H9 (cell line): ENCODE measurements around the gene NHLH1. TPM values are rescaled to one million over a fixed set of nuclear protein-coding genes. Genes with fewer than 3 reads are reported as not detected.
A peak's percentile ranks its signal among the peaks of the same experiment; 100 is the strongest.

Experiments
- DNase-seq: peaks from one replicate; pipeline ENCODE4 v3.0.0-alpha.2; 2017
- H2AFZ ChIP-seq: one replicate; pipeline ENCODE4 v1.6.1; 2013; ENCODE audit warnings: mild to moderate bottlenecking, low read length, control low read depth, moderate library complexity
- H2AK5ac ChIP-seq: 2 replicates; pipeline ENCODE4 v1.6.1; 2013; ENCODE audit warnings: low read length, control low read depth, mixed read lengths; ENCODE audit not compliant: insufficient read length
- H2BK120ac ChIP-seq: one replicate; pipeline ENCODE4 v1.6.1; 2013; ENCODE audit warnings: low read depth, mild to moderate bottlenecking, low read length, control low read depth, inconsistent platforms; ENCODE audit not compliant: poor library complexity, severe bottlenecking
- H2BK12ac ChIP-seq: 2 replicates; pipeline ENCODE4 v1.6.1; 2013; ENCODE audit warnings: low read length, control low read depth, mixed read lengths, low read depth; ENCODE audit not compliant: insufficient read length
- H2BK15ac ChIP-seq: 2 replicates; pipeline ENCODE4 v1.6.1; 2013; ENCODE audit warnings: low read depth, low read length, control low read depth
- H2BK20ac ChIP-seq: one replicate; pipeline ENCODE4 v1.6.1; 2013; ENCODE audit warnings: low read depth, mild to moderate bottlenecking, low read length, control low read depth, inconsistent platforms; ENCODE audit not compliant: poor library complexity, severe bottlenecking
- H2BK5ac ChIP-seq: 2 replicates; pipeline ENCODE4 v1.6.1; 2013; ENCODE audit warnings: low read length, control low read depth, mixed read lengths; ENCODE audit not compliant: insufficient read length
- H3K14ac ChIP-seq: 2 replicates; pipeline ENCODE4 v1.6.1; 2013; ENCODE audit warnings: low read length, control low read depth; ENCODE audit not compliant: insufficient read depth
- H3K18ac ChIP-seq: 2 replicates; pipeline ENCODE4 v1.6.1; 2013; ENCODE audit warnings: low read depth, mild to moderate bottlenecking, mixed read lengths, low read length, control low read depth; ENCODE audit not compliant: insufficient read length
- H3K23ac ChIP-seq: 2 replicates; pipeline ENCODE4 v1.6.1; 2013; ENCODE audit warnings: low read length, control low read depth, mixed read lengths, low read depth; ENCODE audit not compliant: insufficient read length
- H3K23me2 ChIP-seq: 2 replicates; pipeline ENCODE4 v1.6.1; 2013; ENCODE audit warnings: low read depth, mild to moderate bottlenecking, mixed read lengths, low read length, control low read depth; ENCODE audit not compliant: insufficient read length, poor library complexity, severe bottlenecking
- H3K27ac ChIP-seq: 2 replicates; pipeline ENCODE4 v1.5.1; 2013; ENCODE audit warnings: low read length, control low read depth, mixed read lengths, low read depth; ENCODE audit not compliant: insufficient read length
- H3K27me3 ChIP-seq: 2 replicates; pipeline ENCODE4 v1.6.1; 2013; ENCODE audit warnings: low read length, control low read depth, inconsistent platforms; ENCODE audit not compliant: insufficient read depth
- H3K4ac ChIP-seq: 2 replicates; pipeline ENCODE4 v1.6.1; 2013; ENCODE audit warnings: low read depth, mild to moderate bottlenecking, control low read depth, inconsistent platforms, low read length, moderate library complexity
- H3K4me1 ChIP-seq: 2 replicates; pipeline ENCODE4 v1.6.1; 2013; ENCODE audit warnings: low read length, control low read depth, inconsistent platforms; ENCODE audit not compliant: insufficient read depth
- H3K4me2 ChIP-seq: 2 replicates; pipeline ENCODE4 v1.6.1; 2013; ENCODE audit warnings: low read length, control low read depth, mixed read lengths; ENCODE audit not compliant: insufficient read length, insufficient read depth
- H3K56ac ChIP-seq: 2 replicates; pipeline ENCODE4 v1.6.1; 2013; ENCODE audit warnings: low read depth, mild to moderate bottlenecking, mixed read lengths, low read length, control low read depth; ENCODE audit not compliant: insufficient read length
- H3K79me1 ChIP-seq: 2 replicates; pipeline ENCODE4 v1.6.1; 2013; ENCODE audit warnings: low read depth, mild to moderate bottlenecking, moderate library complexity, low read length, control low read depth, inconsistent platforms; ENCODE audit not compliant: insufficient read depth, poor library complexity, severe bottlenecking
- H3K79me2 ChIP-seq: 2 replicates; pipeline ENCODE4 v1.6.1; 2013; ENCODE audit warnings: low read length, control low read depth, inconsistent platforms; ENCODE audit not compliant: insufficient read depth
- H3K9ac ChIP-seq: 2 replicates; pipeline ENCODE4 v1.6.1; 2013; ENCODE audit warnings: low read length, control low read depth, mixed read lengths; ENCODE audit not compliant: insufficient read length; ENCODE audit errors: extremely low read depth
- H3K9me3 ChIP-seq: one replicate; pipeline ENCODE4 v1.6.1; 2013; ENCODE audit warnings: low read depth, low read length, inconsistent platforms; ENCODE audit not compliant: control insufficient read depth
- H3T11ph ChIP-seq: one replicate; pipeline ENCODE4 v1.6.1; 2013; ENCODE audit warnings: mild to moderate bottlenecking, low read length, control low read depth, inconsistent platforms
- H4K20me1 ChIP-seq: one replicate; pipeline ENCODE4 v1.6.1; 2013; ENCODE audit not compliant: control insufficient read depth, insufficient read length, insufficient read depth
- H4K5ac ChIP-seq: 2 replicates; pipeline ENCODE4 v1.6.1; 2013; ENCODE audit warnings: low read depth, mild to moderate bottlenecking, mixed read lengths, low read length, control low read depth; ENCODE audit not compliant: insufficient read length
- H4K8ac ChIP-seq: replicated peaks from 2 replicates; pipeline ENCODE4 v1.6.1; 2013; ENCODE audit warnings: low read length, control low read depth, mixed read lengths, low read depth; ENCODE audit not compliant: insufficient read length
- H4K91ac ChIP-seq: 2 replicates; pipeline ENCODE4 v1.6.1; 2013; ENCODE audit warnings: low read depth, mild to moderate bottlenecking, moderate library complexity, mixed read lengths, low read length, control low read depth; ENCODE audit not compliant: insufficient read length
- H3K27ac Mint-ChIP-seq, 3 experiments: 2 replicates in 2 of 3; 3 replicates in 1 of 3; pipeline ENCODE4 v1.8.0; 2020 to 2021; ENCODE audit warnings: mixed read lengths in 3 of 3, mild to moderate bottlenecking in 1 of 3, moderate library complexity in 1 of 3
- H3K27me3 Mint-ChIP-seq: 2 replicates; pipeline ENCODE4 v1.8.0; 2021; ENCODE audit warnings: low read depth, mild to moderate bottlenecking, moderate library complexity, mixed read lengths
- H3K36me3 Mint-ChIP-seq, 3 experiments: 2 replicates in 2 of 3; 3 replicates in 1 of 3; pipeline ENCODE4 v1.8.0; 2020 to 2021; ENCODE audit warnings: low read depth in 3 of 3, mixed read lengths in 3 of 3; ENCODE audit not compliant: insufficient read depth in 1 of 3
- H3K4me1 Mint-ChIP-seq, 2 experiments: 2 replicates each; pipeline ENCODE4 v1.8.0; 2020; ENCODE audit warnings: mixed read lengths in 2 of 2
- H3K4me3 Mint-ChIP-seq, 2 experiments: 2 replicates in 1 of 2; 3 replicates in 1 of 2; pipeline ENCODE4 v1.8.0; 2020 to 2021; ENCODE audit warnings: mild to moderate bottlenecking in 2 of 2, mixed read lengths in 2 of 2, moderate library complexity in 1 of 2
- H3K9me3 Mint-ChIP-seq, 2 experiments: 2 replicates in 1 of 2; 3 replicates in 1 of 2; pipeline ENCODE4 v1.8.0; 2020; ENCODE audit warnings: mild to moderate bottlenecking in 2 of 2, mixed read lengths in 2 of 2, moderate library complexity in 1 of 2
- WGBS: extraction: QIAGEN DNeasy Blood & Tissue Kit; methylation state at CpG from one replicate; pipeline ENCODE4 v1.1.7; 2013; ENCODE audit warnings: missing lambda C conversion rate, low lambda C conversion rate, mixed read lengths; ENCODE audit not compliant: insufficient read length; ENCODE audit errors: extremely low coverage; 5-methylcytosine and 5-hydroxymethylcytosine counted together
- total RNA-seq: library from RNA; stranded (reverse); gene quantifications from 2 replicates; pipeline ENCODE4 v1.2.1, GENCODE V29; 2021
- TF ChIP-seq, protein P1 (sequence below): fragments of 200-600 bp; sonication (generic); conservative IDR thresholded peaks from 3 replicates; pipeline ENCODE4 v1.8.0; 2021; ENCODE audit warnings: antibody characterized with exemption, mild to moderate bottlenecking

NHLH1 gene
- total RNA-seq, 1 experiment from 2014 or later, result 1.5 TPM

- no peak overlapping the region for H4K8ac ChIP-seq
- Mint-ChIP-seq H3K4me1 (peaks cover 33 to 46% of the 10 kb centered on the region in 2 experiments), H3K27ac (peak overlapping the region; percentile 76 to 95 (median 87); a peak in 5 of 7 replicates), H3K27me3 (no peaks in the 10 kb centered on the region), H3K4me3 (no peak overlapping the region), H3K36me3 (peaks cover 8 to 40% (median 34%) of the 10 kb centered on the region in 3 experiments; a peak in 6 of 7 replicates), H3K9me3 (no peaks in the 10 kb centered on the region)
- no peak overlapping the region for H3K9ac ChIP-seq
- H2BK12ac ChIP-seq, result no peak overlapping the region
- no peak overlapping the region for H3T11ph ChIP-seq
- no peaks in the 10 kb centered on the region for H4K20me1 ChIP-seq
- H2BK15ac ChIP-seq, result no peak overlapping the region
- no peak overlapping the region for H2AK5ac ChIP-seq
- no peak overlapping the region for H4K91ac ChIP-seq
- H3K56ac ChIP-seq, result no peak overlapping the region
- no peaks in the 10 kb centered on the region for H3K79me1 ChIP-seq
- H3K4ac ChIP-seq, result no peak overlapping the region
- H2AFZ ChIP-seq, result no peak overlapping the region
- H2BK20ac ChIP-seq, result no peak overlapping the region
- H3K18ac ChIP-seq, result no peak overlapping the region
- no peak for DNase-seq
- WGBS, result no CpG with 5 or more reads among the region's 4 CpGs
- H3K4me1 ChIP-seq, result no peaks in the 10 kb centered on the region; the same call in 1 of the 2 replicates
- no peak overlapping the region for H3K4me2 ChIP-seq
- H3K23ac ChIP-seq, result no peak overlapping the region
- H3K23me2 ChIP-seq, result no peaks in the 10 kb centered on the region
- H2BK120ac ChIP-seq, result no peak overlapping the region
- H3K14ac ChIP-seq, result no peak overlapping the region
- TF ChIP-seq, protein P1, sequence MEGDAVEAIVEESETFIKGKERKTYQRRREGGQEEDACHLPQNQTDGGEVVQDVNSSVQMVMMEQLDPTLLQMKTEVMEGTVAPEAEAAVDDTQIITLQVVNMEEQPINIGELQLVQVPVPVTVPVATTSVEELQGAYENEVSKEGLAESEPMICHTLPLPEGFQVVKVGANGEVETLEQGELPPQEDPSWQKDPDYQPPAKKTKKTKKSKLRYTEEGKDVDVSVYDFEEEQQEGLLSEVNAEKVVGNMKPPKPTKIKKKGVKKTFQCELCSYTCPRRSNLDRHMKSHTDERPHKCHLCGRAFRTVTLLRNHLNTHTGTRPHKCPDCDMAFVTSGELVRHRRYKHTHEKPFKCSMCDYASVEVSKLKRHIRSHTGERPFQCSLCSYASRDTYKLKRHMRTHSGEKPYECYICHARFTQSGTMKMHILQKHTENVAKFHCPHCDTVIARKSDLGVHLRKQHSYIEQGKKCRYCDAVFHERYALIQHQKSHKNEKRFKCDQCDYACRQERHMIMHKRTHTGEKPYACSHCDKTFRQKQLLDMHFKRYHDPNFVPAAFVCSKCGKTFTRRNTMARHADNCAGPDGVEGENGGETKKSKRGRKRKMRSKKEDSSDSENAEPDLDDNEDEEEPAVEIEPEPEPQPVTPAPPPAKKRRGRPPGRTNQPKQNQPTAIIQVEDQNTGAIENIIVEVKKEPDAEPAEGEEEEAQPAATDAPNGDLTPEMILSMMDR, result no peak
- H4K5ac ChIP-seq, result no peak overlapping the region
- H3K79me2 ChIP-seq, result no peaks in the 10 kb centered on the region
- H3K27me3 ChIP-seq, result no peaks in the 10 kb centered on the region
- H3K27ac ChIP-seq, result no peak overlapping the region
- H2BK5ac ChIP-seq, result no peak overlapping the region
- H3K9me3 ChIP-seq, result no peaks in the 10 kb centered on the region
Observed at GRCh38 chr1:160361814-160362167, 5.1 kb upstream of the NHLH1 start.
